ENCODE data around the gene FOXP4. TPM values are rescaled to one million over a fixed set of nuclear protein-coding genes. Genes with fewer than 3 reads are reported as not detected.
"Not testable (repeated sequence)": the region's sequence is repeated elsewhere in the genome, so short reads cannot be mapped to it uniquely, and the experiment has no call there.

The FOXP4 gene
- total and polyA plus RNA-seq, 2 donors (not counting 1 experiment from before 2014, with no cell fraction given) = 0.81 to 1.8 TPM

DNA sequence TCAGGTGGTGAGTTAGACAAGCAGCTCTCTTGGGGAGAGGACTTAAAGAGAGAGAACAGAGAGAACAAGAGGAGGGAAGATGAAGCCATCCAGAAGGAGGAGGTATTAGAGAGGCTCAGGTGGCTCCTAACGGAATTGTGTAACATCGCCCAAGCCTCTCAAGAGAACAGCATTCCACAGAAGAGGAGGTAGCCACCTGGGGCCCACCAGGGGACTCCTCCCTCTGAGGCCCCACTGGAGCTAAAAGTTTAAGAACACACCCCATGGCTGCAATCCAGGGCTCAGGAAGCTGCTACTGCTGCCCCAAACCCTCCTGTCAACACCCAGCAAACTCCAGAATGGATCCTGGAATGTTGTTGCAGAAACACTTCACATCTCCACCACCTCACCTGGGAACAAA is 68.5 kb downstream of the FOXP4 start:
- no peaks in the 10 kb centered on the region for H3K9me3 ChIP-seq (ENCODE audit: control insufficient read depth, insufficient read depth, low read depth, low read length)
- no peaks in the 10 kb centered on the region for H3K36me3 ChIP-seq (ENCODE audit: control insufficient read depth, insufficient read depth, low read length)
- no peaks in the 10 kb centered on the region for H3K27me3 ChIP-seq (ENCODE audit: control insufficient read depth, insufficient read depth, low read length)
- H3K4me1 ChIP-seq (ENCODE audit: control insufficient read depth, extremely low read depth, insufficient read depth, low read length) = no peaks in the 10 kb centered on the region
- no peaks in the 10 kb centered on the region for H4K20me1 ChIP-seq (ENCODE audit: control insufficient read depth, extremely low read depth, insufficient read depth, low read length)
- H3K4me3 ChIP-seq (replicated peaks in 1 of 4; ENCODE audit: control extremely low read depth in 1 of 4, insufficient read depth in 1 of 4, low read depth in 3 of 4, low read length in 4 of 4) = no peak overlapping the region
- no peak overlapping the region for H3K4me2 ChIP-seq (ENCODE audit: extremely low read depth, insufficient read depth, low read length)
- no peak overlapping the region for H2AFZ ChIP-seq (ENCODE audit: low read length)
- no peak for TF ChIP-seq EZH2 (IDR thresholded peaks at IDR 0.05; ENCODE audit: low read length, missing control alignments)
- TF ChIP-seq, protein P1, sequence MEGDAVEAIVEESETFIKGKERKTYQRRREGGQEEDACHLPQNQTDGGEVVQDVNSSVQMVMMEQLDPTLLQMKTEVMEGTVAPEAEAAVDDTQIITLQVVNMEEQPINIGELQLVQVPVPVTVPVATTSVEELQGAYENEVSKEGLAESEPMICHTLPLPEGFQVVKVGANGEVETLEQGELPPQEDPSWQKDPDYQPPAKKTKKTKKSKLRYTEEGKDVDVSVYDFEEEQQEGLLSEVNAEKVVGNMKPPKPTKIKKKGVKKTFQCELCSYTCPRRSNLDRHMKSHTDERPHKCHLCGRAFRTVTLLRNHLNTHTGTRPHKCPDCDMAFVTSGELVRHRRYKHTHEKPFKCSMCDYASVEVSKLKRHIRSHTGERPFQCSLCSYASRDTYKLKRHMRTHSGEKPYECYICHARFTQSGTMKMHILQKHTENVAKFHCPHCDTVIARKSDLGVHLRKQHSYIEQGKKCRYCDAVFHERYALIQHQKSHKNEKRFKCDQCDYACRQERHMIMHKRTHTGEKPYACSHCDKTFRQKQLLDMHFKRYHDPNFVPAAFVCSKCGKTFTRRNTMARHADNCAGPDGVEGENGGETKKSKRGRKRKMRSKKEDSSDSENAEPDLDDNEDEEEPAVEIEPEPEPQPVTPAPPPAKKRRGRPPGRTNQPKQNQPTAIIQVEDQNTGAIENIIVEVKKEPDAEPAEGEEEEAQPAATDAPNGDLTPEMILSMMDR (conservative IDR thresholded peaks at IDR 0.05 in 1 of 2, IDR thresholded peaks at IDR 0.05 in 1 of 2; ENCODE audit: low read depth in 1 of 2, low read length in 2 of 2) = no peak
- H3K79me2 ChIP-seq (ENCODE audit: control insufficient read depth, insufficient read depth, low read length) = no peaks in the 10 kb centered on the region
- no peak for DNase-seq (ENCODE audit: low read depth in 2 of 2)
- H3K9ac ChIP-seq (ENCODE audit: insufficient read depth, low read length) = no peak overlapping the region
- H3K27ac ChIP-seq (ENCODE audit: insufficient read depth, low read length) = no peak overlapping the region

DNA sequence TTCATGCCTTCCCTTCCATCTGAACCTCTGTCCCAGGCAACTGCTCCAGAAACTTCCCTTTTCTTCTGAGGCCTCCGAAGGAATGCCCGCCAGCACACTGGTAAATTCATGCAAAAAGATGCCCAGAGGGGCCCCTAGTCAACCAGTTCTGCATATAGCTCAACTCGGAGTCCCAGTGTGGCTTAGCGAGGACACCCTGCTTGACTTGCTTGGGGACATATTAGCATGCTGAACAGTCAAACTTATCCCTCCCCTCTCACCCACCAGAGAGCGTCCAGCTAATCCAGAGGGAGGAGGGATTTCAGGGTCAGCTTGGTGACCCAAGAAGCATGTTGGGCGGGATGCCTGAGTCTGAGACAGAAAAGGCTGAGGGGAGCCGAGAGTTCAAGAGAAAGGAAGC is 69.1 kb downstream of the FOXP4 start:
- TF ChIP-seq, protein P1 (conservative IDR thresholded peaks at IDR 0.05 in 1 of 2, IDR thresholded peaks at IDR 0.05 in 1 of 2; ENCODE audit: low read depth in 1 of 2, low read length in 2 of 2) = no peak
- no peak for TF ChIP-seq EZH2 (IDR thresholded peaks at IDR 0.05; ENCODE audit: low read length, missing control alignments)
- Histone ChIP-seq H3K4me3 (replicated peaks in 1 of 4; ENCODE audit: control extremely low read depth in 1 of 4, insufficient read depth in 1 of 4, low read depth in 3 of 4, low read length in 4 of 4) (no peak overlapping the region), H3K9ac (ENCODE audit: insufficient read depth, low read length) (no peak overlapping the region)

DNA sequence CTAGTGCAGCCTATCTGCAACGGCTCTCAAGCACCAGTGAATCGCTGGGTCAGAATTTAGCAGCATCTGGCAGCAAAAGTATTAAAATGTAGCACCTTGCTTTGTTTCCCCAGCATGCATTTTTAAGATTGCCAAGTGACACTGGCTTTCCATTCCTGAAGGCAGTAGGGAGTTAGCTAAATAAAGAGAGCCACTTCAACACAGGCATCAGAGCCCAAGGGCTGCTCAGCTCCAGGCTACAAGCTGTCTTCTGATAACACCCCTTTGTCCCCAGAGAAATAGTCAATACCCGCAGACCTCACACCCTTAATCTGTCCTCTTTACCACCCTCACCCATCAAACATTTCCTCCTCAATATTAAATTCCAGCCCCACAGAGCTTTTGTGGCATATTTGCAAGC is 72.4 kb downstream of the FOXP4 start:
- DNase-seq (ENCODE audit: low read depth in 2 of 2) = no peak
- H3K4me2 ChIP-seq (ENCODE audit: extremely low read depth, insufficient read depth, low read length) = no peak overlapping the region
- TF ChIP-seq, protein P1 (conservative IDR thresholded peaks at IDR 0.05 in 1 of 2, IDR thresholded peaks at IDR 0.05 in 1 of 2; ENCODE audit: low read depth in 1 of 2, low read length in 2 of 2) = no peak
- TF ChIP-seq EZH2 (IDR thresholded peaks at IDR 0.05; ENCODE audit: low read length, missing control alignments) = no peak

More for the DNA sequence above, 69.1 kb downstream of the FOXP4 start:
- Histone ChIP-seq H2AFZ (ENCODE audit: low read length) (no peak overlapping the region), H3K36me3 (ENCODE audit: control insufficient read depth, insufficient read depth, low read length) (no peaks in the 10 kb centered on the region), H3K4me1 (ENCODE audit: control insufficient read depth, extremely low read depth, insufficient read depth, low read length) (no peaks in the 10 kb centered on the region), H3K79me2 (ENCODE audit: control insufficient read depth, insufficient read depth, low read length) (no peaks in the 10 kb centered on the region), H3K9me3 (ENCODE audit: control insufficient read depth, insufficient read depth, low read depth, low read length) (no peaks in the 10 kb centered on the region), H3K4me2 (ENCODE audit: extremely low read depth, insufficient read depth, low read length) (no peak overlapping the region), H3K27ac (ENCODE audit: insufficient read depth, low read length) (no peak overlapping the region), H4K20me1 (ENCODE audit: control insufficient read depth, extremely low read depth, insufficient read depth, low read length) (no peaks in the 10 kb centered on the region), H3K27me3 (ENCODE audit: control insufficient read depth, insufficient read depth, low read length) (no peaks in the 10 kb centered on the region)
- DNase-seq (ENCODE audit: low read depth in 2 of 2) = no peak

DNA sequence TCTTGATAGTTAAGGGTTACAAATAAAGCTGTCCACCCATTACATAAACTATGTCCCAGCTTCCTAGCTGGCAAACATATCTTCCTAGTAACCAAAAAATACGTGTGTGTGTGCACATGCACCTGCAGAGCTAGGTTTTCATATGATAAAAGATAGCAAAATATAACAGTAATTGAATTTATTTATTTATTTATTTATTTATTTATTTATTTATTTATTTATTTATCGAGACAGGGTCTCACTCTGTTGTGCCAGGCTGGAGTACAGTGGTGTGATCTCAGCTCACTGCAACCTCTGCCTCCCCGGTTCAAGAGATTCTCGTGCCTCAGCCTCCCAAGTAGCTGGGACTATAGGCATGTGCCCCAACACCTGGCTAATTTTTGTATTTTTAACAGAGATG is 73.0 kb downstream of the FOXP4 start:
- not testable (repeated sequence) for DNase-seq (ENCODE audit: low read depth in 2 of 2); H3K27me3 ChIP-seq (ENCODE audit: control insufficient read depth, insufficient read depth, low read length); H3K4me1 ChIP-seq (ENCODE audit: control insufficient read depth, extremely low read depth, insufficient read depth, low read length); H3K4me2 ChIP-seq (ENCODE audit: extremely low read depth, insufficient read depth, low read length); H3K9me3 ChIP-seq (ENCODE audit: control insufficient read depth, insufficient read depth, low read depth, low read length); H2AFZ ChIP-seq (ENCODE audit: low read length); H3K27ac ChIP-seq (ENCODE audit: insufficient read depth, low read length); H4K20me1 ChIP-seq (ENCODE audit: control insufficient read depth, extremely low read depth, insufficient read depth, low read length); H3K36me3 ChIP-seq (ENCODE audit: control insufficient read depth, insufficient read depth, low read length); H3K9ac ChIP-seq (ENCODE audit: insufficient read depth, low read length); H3K79me2 ChIP-seq (ENCODE audit: control insufficient read depth, insufficient read depth, low read length); H3K4me3 ChIP-seq (replicated peaks in 1 of 4; ENCODE audit: control extremely low read depth in 1 of 4, insufficient read depth in 1 of 4, low read depth in 3 of 4, low read length in 4 of 4)

More for the DNA sequence above, 72.4 kb downstream of the FOXP4 start:
- H3K36me3 ChIP-seq (ENCODE audit: control insufficient read depth, insufficient read depth, low read length) = no peaks in the 10 kb centered on the region
- no peaks in the 10 kb centered on the region for H3K9me3 ChIP-seq (ENCODE audit: control insufficient read depth, insufficient read depth, low read depth, low read length)
- no peak overlapping the region for H3K27ac ChIP-seq (ENCODE audit: insufficient read depth, low read length)
- no peaks in the 10 kb centered on the region for H4K20me1 ChIP-seq (ENCODE audit: control insufficient read depth, extremely low read depth, insufficient read depth, low read length)
- no peaks in the 10 kb centered on the region for H3K79me2 ChIP-seq (ENCODE audit: control insufficient read depth, insufficient read depth, low read length)
- H3K9ac ChIP-seq (ENCODE audit: insufficient read depth, low read length) = no peak overlapping the region
- H2AFZ ChIP-seq (ENCODE audit: low read length) = no peak overlapping the region
- H3K4me3 ChIP-seq (replicated peaks in 1 of 4; ENCODE audit: control extremely low read depth in 1 of 4, insufficient read depth in 1 of 4, low read depth in 3 of 4, low read length in 4 of 4) = no peak overlapping the region
- no peaks in the 10 kb centered on the region for H3K27me3 ChIP-seq (ENCODE audit: control insufficient read depth, insufficient read depth, low read length)
- no peaks in the 10 kb centered on the region for H3K4me1 ChIP-seq (ENCODE audit: control insufficient read depth, extremely low read depth, insufficient read depth, low read length)

Measured in fibroblast of lung (primary cell).